Activated CD4-positive, alpha-beta memory T cell treated with anti-CD3 and anti-CD28 coated beads, Interleukin-2, amount 10 ng/mL, durations not matched to agents 7 days and 5 days (primary cell): Measurements from ENCODE around the gene PLET1. TPM values are rescaled to one million over a fixed set of nuclear protein-coding genes. Genes with fewer than 3 reads are reported as not detected.

Source experiments
- CTCF ChIA-PET: fragments of 350-600 bp; sonication (Branson Sonifier 250); formaldehyde crosslinking; loops from one replicate; lab custom pipeline; 2021; ENCODE audit warnings: antibody characterized with exemption, inconsistent platforms; lab: Charles Lee
- POLR2A ChIA-PET: fragments of 350-600 bp; sonication (Branson Sonifier 250); formaldehyde crosslinking; loops from one replicate; lab custom pipeline; 2021; ENCODE audit warnings: antibody characterized with exemption; lab: Charles Lee
- DNase-seq: peaks from one replicate; pipeline ENCODE4 v3.0.0-alpha.2; 2020
- H3K27ac Mint-ChIP-seq: one replicate; pipeline ENCODE4 v1.8.0; 2021; ENCODE audit warnings: mild to moderate bottlenecking, mixed read lengths
- H3K27me3 Mint-ChIP-seq: one replicate; pipeline ENCODE4 v1.8.0; 2021; ENCODE audit warnings: mixed read lengths
- H3K36me3 Mint-ChIP-seq: one replicate; pipeline ENCODE4 v1.8.0; 2021; ENCODE audit warnings: low read depth, mixed read lengths
- H3K4me1 Mint-ChIP-seq: one replicate; pipeline ENCODE4 v1.8.0; 2021; ENCODE audit warnings: mixed read lengths
- H3K4me3 Mint-ChIP-seq: one replicate; pipeline ENCODE4 v1.8.0; 2021; ENCODE audit warnings: mild to moderate bottlenecking, mixed read lengths
- H3K9me3 Mint-ChIP-seq: one replicate; pipeline ENCODE4 v1.8.0; 2021; ENCODE audit warnings: mixed read lengths
- total RNA-seq, 2 experiments: library from RNA; stranded (reverse); gene quantifications; one replicate each; pipeline ENCODE4 v1.2.3, GENCODE V29; 2021

Gene PLET1
- total RNA-seq, 2 experiments from 2014 or later, result not detected

- POLR2A ChIA-PET, result no interaction called here
- Mint-ChIP-seq H3K27me3 (no peaks in the 10 kb centered on the region), H3K27ac (no peak overlapping the region), H3K4me3 (no peak overlapping the region), H3K36me3 (peaks cover 43% of the 10 kb centered on the region), H3K9me3 (no peaks in the 10 kb centered on the region), H3K4me1 (peaks cover 29% of the 10 kb centered on the region)
- CTCF ChIA-PET, result interaction anchor here (1.1 to 3.9 kb wide), 2 partner anchors 10 to 51 kb away, joined by 3 to 29 read pairs; no protein-coding TSS in a partner anchor
- DNase-seq, result no peak
Measured at GRCh38 chr11:112229159-112229558, 31.5 kb downstream of the PLET1 start.

- H3K27ac Mint-ChIP-seq, result no peak overlapping the region
- H3K36me3 Mint-ChIP-seq, result peaks cover 40% of the 10 kb centered on the region
- POLR2A ChIA-PET, result no interaction called here
- H3K9me3 Mint-ChIP-seq, result no peaks in the 10 kb centered on the region
- no peak overlapping the region for H3K4me3 Mint-ChIP-seq
- CTCF ChIA-PET, result interaction anchor here (1.1 to 3.9 kb wide), 3 partner anchors 9 to 51 kb away, joined by 3 to 29 read pairs (median 5); no protein-coding TSS in a partner anchor
- H3K27me3 Mint-ChIP-seq, result no peaks in the 10 kb centered on the region
- no peak for DNase-seq
- peaks cover 29% of the 10 kb centered on the region for H3K4me1 Mint-ChIP-seq
Measured at GRCh38 chr11:112228706-112229105, 32.0 kb downstream of the PLET1 start.

- Mint-ChIP-seq H3K4me3 (peak overlapping the region; percentile 80), H3K9me3 (no peaks in the 10 kb centered on the region), H3K4me1 (peaks cover 30% of the 10 kb centered on the region), H3K27me3 (no peaks in the 10 kb centered on the region), H3K36me3 (peaks cover 40% of the 10 kb centered on the region), H3K27ac (peak overlapping the region; percentile 90)
- CTCF ChIA-PET, result interaction anchor here (1.3 kb wide), 2 partner anchors 8 to 53 kb away, joined by 5 to 15 read pairs; no protein-coding TSS in a partner anchor
- no peak for DNase-seq
- POLR2A ChIA-PET, result interaction anchor here (0.6 to 1.9 kb wide), 5 partner anchors 9 to 482 kb away, joined by 3 to 5 read pairs (median 3); no protein-coding TSS in a partner anchor
Measured at GRCh38 chr11:112227471-112227870, 33.2 kb downstream of the PLET1 start.

- CTCF ChIA-PET, result interaction anchor here (0.7 to 1.9 kb wide), 3 partner anchors 53 to 1535 kb away, joined by 3 to 22 read pairs (median 9); no protein-coding TSS in a partner anchor
- Mint-ChIP-seq H3K27me3 (no peaks in the 10 kb centered on the region), H3K36me3 (peaks cover 34% of the 10 kb centered on the region), H3K4me1 (peaks cover 30% of the 10 kb centered on the region), H3K4me3 (peak overlapping the region; percentile 80), H3K27ac (peak overlapping the region; percentile 90), H3K9me3 (no peaks in the 10 kb centered on the region)
- POLR2A ChIA-PET, result interaction anchor here (0.6 to 2.0 kb wide), 11 partner anchors 10 to 481 kb away, joined by 3 to 19 read pairs (median 3); no protein-coding TSS in a partner anchor
- DNase-seq, result no peak
Measured at GRCh38 chr11:112226831-112227401, 33.7 kb downstream of the PLET1 start.

- DNase-seq, result peak; percentile 87
- ChIA-PET POLR2A (interaction anchor here (0.6 to 2.0 kb wide), 9 partner anchors 10 to 381 kb away, joined by 3 to 19 read pairs (median 3); no protein-coding TSS in a partner anchor), CTCF (interaction anchor here (0.7 to 1.9 kb wide), 3 partner anchors 54 to 1535 kb away, joined by 3 to 22 read pairs (median 9); no protein-coding TSS in a partner anchor)
- peak within 1 kb of the TSS; percentile 90 for H3K27ac Mint-ChIP-seq
- H3K4me3 Mint-ChIP-seq, result peak within 1 kb of the TSS; percentile 80
- H3K36me3 Mint-ChIP-seq, result peaks cover 33% of the 10 kb centered on the region
- H3K27me3 Mint-ChIP-seq, result no peaks in the 10 kb centered on the region
- no peaks in the 10 kb centered on the region for H3K9me3 Mint-ChIP-seq
- peaks cover 32% of the 10 kb centered on the region for H3K4me1 Mint-ChIP-seq
Measured at GRCh38 chr11:112226062-112226830, 34.4 kb downstream of the PLET1 start, which contains the start of gene PTS. Gene PTS, plus strand, starts transcription at chr11:112226428. Its CDS starts 16 bp downstream, at chr11:112226444.

GRCh38 chr11:112225753-112226061, 35.0 kb downstream of the PLET1 start:
- no peaks in the 10 kb centered on the region for H3K27me3 Mint-ChIP-seq
- peaks cover 29% of the 10 kb centered on the region for H3K36me3 Mint-ChIP-seq
- H3K4me3 Mint-ChIP-seq, result peak overlapping the region; percentile 80
- ChIA-PET POLR2A (interaction anchor here (1.0 to 2.0 kb wide), 3 partner anchors 20 to 299 kb away, joined by 4 to 19 read pairs (median 4); no protein-coding TSS in a partner anchor), CTCF (interaction anchor here (1.8 to 1.9 kb wide), 2 partner anchors 54 to 57 kb away, joined by 9 to 22 read pairs; no protein-coding TSS in a partner anchor)
- peak overlapping the region; percentile 90 for H3K27ac Mint-ChIP-seq
- peaks cover 32% of the 10 kb centered on the region for H3K4me1 Mint-ChIP-seq
- DNase-seq, result no peak
- H3K9me3 Mint-ChIP-seq, result no peaks in the 10 kb centered on the region

- ChIA-PET POLR2A (interaction anchor here (1.4 kb wide), 1 partner anchor 57 kb away, joined by 5 read pairs; no protein-coding TSS in a partner anchor), CTCF (interaction anchor here (0.6 to 8.3 kb wide), 3 partner anchors 58 to 1099 kb away, joined by 3 to 219 read pairs (median 7); no protein-coding TSS in a partner anchor)
- no peaks in the 10 kb centered on the region for H3K9me3 Mint-ChIP-seq
- no peaks in the 10 kb centered on the region for H3K27me3 Mint-ChIP-seq
- no peak overlapping the region for H3K4me3 Mint-ChIP-seq
- peaks cover 33% of the 10 kb centered on the region for H3K4me1 Mint-ChIP-seq
- no peak overlapping the region for H3K27ac Mint-ChIP-seq
- peaks cover 14% of the 10 kb centered on the region for H3K36me3 Mint-ChIP-seq
- no peak for DNase-seq
Measured at GRCh38 chr11:112223754-112224532, 36.7 kb downstream of the PLET1 start.

- ChIA-PET CTCF (interaction anchor here (0.6 to 8.3 kb wide), 3 partner anchors 59 to 1100 kb away, joined by 3 to 219 read pairs (median 7); no protein-coding TSS in a partner anchor), POLR2A (interaction anchor here (1.4 kb wide), 1 partner anchor 58 kb away, joined by 5 read pairs; no protein-coding TSS in a partner anchor)
- H3K36me3 Mint-ChIP-seq, result peaks cover 6% of the 10 kb centered on the region
- H3K27ac Mint-ChIP-seq, result no peak overlapping the region
- no peaks in the 10 kb centered on the region for H3K27me3 Mint-ChIP-seq
- H3K9me3 Mint-ChIP-seq, result no peaks in the 10 kb centered on the region
- H3K4me1 Mint-ChIP-seq, result peaks cover 26% of the 10 kb centered on the region
- H3K4me3 Mint-ChIP-seq, result no peak overlapping the region
- DNase-seq, result no peak
Measured at GRCh38 chr11:112223121-112223520, 37.5 kb downstream of the PLET1 start.

- H3K27me3 Mint-ChIP-seq, result no peaks in the 10 kb centered on the region
- H3K27ac Mint-ChIP-seq, result no peak overlapping the region
- POLR2A ChIA-PET, result interaction anchor here (0.5 to 1.4 kb wide), 2 partner anchors 59 to 97 kb away, joined by 3 to 5 read pairs; no protein-coding TSS in a partner anchor
- H3K9me3 Mint-ChIP-seq, result no peaks in the 10 kb centered on the region
- CTCF ChIA-PET, result interaction anchor here (0.6 to 8.3 kb wide), 2 partner anchors 59 to 1080 kb away, joined by 4 to 219 read pairs; no protein-coding TSS in a partner anchor
- H3K36me3 Mint-ChIP-seq, result peaks cover 3% of the 10 kb centered on the region
- H3K4me3 Mint-ChIP-seq, result no peak overlapping the region
- H3K4me1 Mint-ChIP-seq, result peaks cover 19% of the 10 kb centered on the region
- no peak for DNase-seq
Measured at GRCh38 chr11:112222303-112222702, 38.4 kb downstream of the PLET1 start.

GRCh38 chr11:112221274-112221835, 39.3 kb downstream of the PLET1 start:
- no peak for DNase-seq
- ChIA-PET POLR2A (interaction anchor here (0.9 kb wide), 1 partner anchor 59 kb away, joined by 5 read pairs; no protein-coding TSS in a partner anchor), CTCF (interaction anchor here (0.8 to 8.3 kb wide), 5 partner anchors 50 to 334 kb away, joined by 3 to 219 read pairs (median 4); no protein-coding TSS in a partner anchor)
- Mint-ChIP-seq H3K4me3 (no peak overlapping the region), H3K4me1 (peaks cover 12% of the 10 kb centered on the region), H3K27ac (no peak overlapping the region), H3K9me3 (no peaks in the 10 kb centered on the region), H3K36me3 (no peaks in the 10 kb centered on the region), H3K27me3 (no peaks in the 10 kb centered on the region)

- no peak overlapping the region for H3K4me3 Mint-ChIP-seq
- H3K36me3 Mint-ChIP-seq, result no peaks in the 10 kb centered on the region
- ChIA-PET POLR2A (interaction anchor here (1.0 to 1.6 kb wide), 2 partner anchors 60 to 63 kb away, joined by 6 to 8 read pairs; no protein-coding TSS in a partner anchor), CTCF (interaction anchor here (0.8 to 8.3 kb wide), 16 partner anchors 8 to 1070 kb away, joined by 3 to 219 read pairs (median 4); no protein-coding TSS in a partner anchor)
- H3K27ac Mint-ChIP-seq, result no peak overlapping the region
- H3K9me3 Mint-ChIP-seq, result no peaks in the 10 kb centered on the region
- no peaks in the 10 kb centered on the region for H3K27me3 Mint-ChIP-seq
- peak; percentile 38 for DNase-seq
- peaks cover 8% of the 10 kb centered on the region for H3K4me1 Mint-ChIP-seq
Measured at GRCh38 chr11:112219476-112220232, 41.0 kb downstream of the PLET1 start.
